GM21447 (cell line): Measurements from ENCODE around the gene CCNI2.
"Not testable (repeated sequence)": the region's sequence is repeated elsewhere in the genome, so short reads cannot be mapped to it uniquely, and the experiment has no call there.

Experiments used
- ATAC-seq: cut with Tn5 transposase; IDR thresholded peaks from one replicate; pipeline ENCODE4 v1.9.1; 2021; ENCODE audit not compliant: unreplicated experiment

Gene CCNI2

DNA sequence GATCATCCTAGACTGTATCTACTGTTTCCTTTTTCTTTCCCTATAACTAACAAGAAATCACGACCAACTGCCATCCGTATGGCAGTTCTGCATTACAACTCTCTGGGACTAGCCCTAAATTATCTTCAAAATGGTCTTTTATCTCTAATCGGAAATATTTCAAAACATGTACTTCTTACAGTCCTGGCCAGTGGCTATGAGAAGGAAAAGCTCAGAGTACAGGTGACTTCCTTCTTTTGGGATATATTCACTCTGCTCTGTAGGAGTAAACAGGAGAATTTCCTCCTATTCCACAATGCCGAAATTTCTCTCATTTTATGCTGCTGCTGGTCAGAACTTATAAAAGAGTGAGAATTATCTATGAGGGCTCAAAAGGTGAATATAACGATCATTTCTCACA lies 31.6 kb downstream of the CCNI2 start:
- ATAC-seq, result no peak

DNA sequence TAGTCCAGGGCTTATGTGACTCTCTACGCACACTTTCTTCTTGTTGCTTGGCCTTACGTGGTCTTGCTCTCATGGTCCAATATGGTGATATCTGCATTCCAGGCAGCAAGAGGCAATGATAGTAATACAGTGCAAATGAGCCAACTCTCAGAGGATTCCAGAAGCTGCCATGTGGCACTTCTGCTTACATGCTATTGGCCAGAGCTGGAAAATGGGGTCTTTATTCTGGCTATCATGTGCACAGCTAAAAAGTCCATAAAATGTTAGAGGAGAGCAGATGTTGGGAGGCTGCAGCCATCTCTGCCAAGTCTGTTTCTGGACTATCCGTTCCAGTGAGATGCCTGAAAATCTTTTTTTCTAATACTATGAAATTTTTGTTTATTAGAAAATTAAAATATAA lies 32.7 kb downstream of the CCNI2 start:
- ATAC-seq, result no peak

DNA sequence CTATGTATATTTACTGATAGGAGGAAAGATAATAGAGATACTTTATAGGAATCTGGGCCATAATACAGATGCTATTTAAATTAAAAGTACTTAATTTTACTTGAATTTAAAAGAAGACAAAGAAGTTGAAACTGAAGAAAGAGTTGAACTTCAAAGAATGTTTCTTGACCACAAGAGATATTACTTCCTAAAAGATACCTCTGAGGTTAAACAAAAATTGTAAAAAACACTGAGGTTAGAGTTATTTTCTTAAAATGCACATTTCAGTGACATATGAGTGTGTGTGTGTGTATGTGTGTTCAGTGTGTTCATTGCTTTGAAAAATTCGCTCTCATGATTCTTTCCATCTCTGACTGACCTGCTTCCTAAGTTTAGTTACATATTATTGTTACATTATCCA lies 33.4 kb downstream of the CCNI2 start:
- no peak for ATAC-seq

DNA sequence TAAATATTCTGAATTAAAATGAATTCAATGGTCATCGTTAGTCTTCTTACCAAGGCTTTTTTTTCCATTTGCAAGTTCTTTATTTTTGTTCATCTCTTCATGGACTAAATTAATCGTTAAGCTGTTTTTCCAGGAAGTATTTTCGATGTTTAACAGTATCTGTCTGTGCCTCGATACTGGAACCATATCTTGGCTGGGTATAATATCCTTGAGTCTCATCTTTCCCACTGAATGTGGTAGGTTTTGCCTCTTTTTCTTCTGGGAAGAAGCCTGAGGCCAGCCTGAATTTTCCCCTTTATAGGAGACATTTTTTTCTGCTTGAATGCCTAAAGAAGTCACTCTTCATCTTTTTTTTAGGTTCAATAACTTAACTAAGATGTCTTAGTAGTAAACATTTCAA lies 33.8 kb downstream of the CCNI2 start:
- no peak for ATAC-seq

DNA sequence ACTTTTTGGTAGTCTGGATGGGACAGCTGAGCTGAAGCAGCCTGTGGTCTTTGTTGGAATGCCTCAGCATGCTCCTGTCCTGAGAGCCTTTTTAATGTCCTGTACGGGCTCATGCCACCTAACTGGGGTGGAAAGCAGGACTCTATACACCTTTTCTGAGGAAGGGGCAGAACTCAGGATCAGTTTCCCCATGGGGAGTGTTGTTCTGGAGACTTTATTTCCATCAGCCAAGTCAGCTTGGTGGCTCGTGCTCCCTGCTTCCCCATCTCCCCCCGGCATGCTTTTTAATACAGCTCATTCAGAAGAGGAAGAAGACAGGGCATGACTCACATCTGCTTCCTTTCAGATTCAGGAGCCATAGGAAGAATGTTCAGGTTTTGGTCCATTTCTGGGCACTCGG lies 34.9 kb downstream of the CCNI2 start:
- ATAC-seq, result no peak

DNA sequence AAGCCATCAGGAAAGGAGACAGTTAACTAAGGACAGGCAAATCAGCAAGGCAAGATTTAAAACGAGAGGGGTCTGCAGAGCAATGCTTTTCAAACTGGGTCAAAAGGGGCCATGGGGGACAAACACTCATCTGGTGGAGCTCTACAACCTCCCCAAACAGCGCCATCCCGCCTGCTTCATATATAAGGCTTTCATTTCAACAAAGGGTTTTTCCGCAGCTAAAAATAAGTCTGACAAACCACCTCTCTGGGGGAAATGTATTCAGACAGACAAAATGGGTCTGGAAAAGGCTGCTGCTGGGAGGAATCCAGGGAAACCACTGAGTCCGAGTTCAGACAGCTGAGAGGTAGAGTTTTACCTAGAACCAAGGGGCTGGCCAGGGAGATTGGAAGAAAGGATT lies 38.1 kb downstream of the CCNI2 start:
- no peak for ATAC-seq

DNA sequence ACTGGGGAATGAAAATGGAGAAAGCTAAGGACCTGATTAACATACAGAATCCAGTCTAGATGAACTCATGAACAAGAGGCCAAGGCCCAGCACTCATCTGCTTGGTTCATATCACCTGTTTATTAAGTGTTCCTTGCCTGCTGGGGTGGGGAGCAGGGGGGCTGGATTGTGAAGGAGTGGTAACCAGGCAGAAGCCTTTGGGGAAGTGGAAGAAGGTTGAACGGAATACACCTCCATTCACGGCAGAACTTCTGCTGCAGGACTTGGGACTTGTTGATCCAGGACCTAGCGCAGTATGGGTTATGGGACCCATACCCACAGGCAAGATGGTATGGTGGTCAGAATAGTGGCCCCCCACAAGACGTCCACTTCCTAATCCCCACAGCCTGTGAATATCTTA lies 38.6 kb downstream of the CCNI2 start:
- ATAC-seq, result no peak

DNA sequence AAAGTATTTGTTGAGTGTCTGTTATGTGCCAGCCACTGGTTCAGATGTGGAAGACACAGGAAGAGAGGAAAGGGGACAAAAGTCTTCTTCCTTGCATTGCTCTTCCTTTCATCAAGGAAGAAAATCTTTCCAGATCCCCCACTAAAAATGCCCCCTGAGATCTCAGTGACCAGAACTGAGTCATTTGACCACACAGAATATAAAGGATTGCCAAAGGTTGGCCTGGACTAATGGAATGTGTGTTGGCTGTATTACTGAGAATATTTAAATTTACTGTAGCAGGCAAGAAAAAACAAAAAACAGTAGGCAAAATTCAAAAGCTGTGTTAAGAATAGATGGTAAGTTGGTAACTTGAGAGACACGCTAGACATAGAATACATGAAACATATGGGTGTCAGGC lies 39.9 kb downstream of the CCNI2 start:
- no peak for ATAC-seq

DNA sequence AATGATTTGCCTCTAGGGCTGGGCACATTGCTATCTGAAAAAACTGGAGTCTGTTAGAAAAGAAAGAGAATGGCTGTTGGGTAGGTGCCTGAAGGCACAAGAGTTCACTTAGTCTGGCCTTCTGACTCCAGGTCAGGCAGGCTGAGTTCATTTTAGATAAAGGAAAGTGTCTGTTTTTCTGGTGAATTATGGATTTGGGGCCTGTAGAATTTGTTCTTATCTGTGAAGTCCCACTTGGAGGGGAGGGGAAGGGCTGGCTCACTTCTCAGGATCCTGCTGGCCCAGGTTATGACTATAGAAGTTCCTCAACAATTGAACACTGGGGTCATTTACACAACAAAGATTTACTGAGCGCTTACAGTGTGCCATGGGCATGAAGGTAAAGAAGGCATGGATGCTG lies 41.3 kb downstream of the CCNI2 start:
- ATAC-seq, result no peak

DNA sequence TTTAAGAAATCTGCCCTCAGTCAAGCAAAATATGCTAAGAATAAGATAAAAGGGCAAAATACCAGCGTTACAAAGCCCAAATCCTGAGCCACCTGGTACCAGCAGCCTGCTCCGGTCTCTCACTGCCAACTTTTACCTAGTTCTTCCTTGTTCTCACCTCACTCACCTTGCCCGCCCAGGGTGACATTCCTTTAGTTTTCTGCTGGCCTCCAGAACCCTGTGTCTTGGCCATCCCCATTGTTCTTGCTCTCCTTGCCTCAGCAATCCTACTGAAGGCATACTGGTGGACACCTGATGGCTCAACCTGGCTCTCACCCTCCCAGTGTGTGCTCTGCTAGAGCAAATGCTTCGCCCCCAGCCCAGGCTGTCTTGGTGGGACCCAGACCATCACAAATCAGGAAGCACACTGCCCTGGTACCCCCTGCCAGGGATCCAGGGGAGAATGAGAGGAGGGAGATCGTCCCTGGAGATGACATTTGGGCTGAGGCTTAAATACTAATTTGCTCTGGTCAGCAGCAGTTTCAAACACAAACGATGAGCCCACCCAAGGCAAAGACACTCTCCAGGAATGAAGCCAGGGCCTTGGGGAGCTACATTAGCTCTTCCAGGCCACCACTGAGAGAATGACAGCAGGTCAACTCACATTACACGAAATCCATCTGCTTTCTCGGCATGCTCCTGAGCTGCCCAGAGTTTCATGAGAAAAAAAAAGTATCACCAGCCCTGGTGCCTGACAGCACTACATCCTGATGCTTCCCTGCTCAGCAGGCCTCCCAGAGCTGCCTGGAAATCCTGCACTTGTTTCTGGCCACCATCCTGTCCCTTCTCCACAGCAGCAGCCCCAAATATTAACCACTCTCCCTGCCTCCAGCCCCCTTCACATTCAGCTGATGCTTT lies 42.0 kb downstream of the CCNI2 start:
- no peak for ATAC-seq

DNA sequence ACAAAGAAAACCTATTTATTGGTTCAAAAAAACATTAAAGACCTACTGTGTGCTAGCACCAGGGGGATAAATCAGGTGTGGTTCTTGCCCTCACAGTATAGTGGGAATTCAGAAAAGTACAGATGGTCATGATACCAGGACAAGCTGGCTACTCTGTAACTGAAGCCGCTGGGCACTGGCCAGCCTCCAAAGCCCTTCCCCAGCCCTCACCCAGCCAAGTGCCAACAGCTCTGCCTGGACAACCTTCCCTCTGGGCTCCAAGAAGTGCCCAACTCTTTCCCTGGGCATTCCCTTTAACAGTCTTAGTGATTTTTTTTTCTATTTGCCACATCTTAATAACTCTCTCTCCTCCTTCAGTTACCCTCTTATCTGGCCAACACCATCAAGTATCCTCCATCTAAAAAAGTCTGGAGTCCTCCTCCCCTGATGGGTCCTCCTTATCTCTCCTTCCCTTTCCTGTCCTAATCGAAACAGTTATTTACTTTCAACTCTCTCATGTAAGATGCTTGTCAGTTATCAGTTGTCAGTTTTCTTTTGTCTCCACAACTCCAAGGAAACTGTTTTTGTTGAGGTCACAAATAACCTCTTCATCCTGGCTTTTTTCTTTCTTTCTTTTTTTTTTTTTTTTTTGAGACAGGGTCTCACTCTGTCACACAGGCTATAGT lies 43.1 kb downstream of the CCNI2 start:
- ATAC-seq, result no peak

DNA sequence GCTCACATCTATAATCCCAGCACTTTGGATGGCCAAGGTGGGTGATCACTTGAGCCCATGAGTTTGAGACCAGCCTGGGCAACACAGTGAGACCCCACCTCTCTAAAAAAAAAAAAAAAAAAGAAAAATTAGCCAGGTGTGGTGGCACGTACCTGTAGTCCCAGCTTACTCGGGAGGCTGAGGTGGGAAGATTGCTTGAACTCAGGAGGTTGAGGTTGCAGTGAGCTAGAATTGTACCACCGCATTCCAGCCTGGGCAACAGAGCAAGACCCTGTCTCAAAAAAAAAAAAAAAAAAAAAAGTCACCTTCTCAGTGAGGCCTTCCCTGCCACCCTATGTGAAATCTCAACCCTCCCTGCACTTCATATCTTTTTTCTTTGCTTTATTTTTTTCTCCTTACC lies 43.8 kb downstream of the CCNI2 start:
- ATAC-seq, result no peak

DNA sequence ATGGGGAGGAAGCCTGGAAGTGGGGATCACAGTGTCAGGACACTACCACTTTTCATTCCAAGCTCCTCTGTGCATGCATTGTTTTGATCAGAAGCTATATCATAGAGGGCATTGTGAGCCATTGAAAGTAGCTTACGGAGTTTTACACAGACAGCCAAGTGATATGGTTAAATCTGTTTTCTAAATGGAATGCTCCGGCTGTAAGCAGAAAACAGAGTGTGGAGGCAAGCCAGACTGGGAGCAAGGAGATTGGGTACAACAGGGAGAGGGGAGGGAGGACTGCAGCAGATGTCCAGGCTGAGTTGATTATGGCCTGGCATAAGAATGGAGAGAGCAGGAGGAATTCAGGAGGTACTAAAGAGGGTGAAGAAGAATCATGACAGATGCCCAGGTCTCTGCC lies 50.4 kb downstream of the CCNI2 start:
- ATAC-seq, result no peak

DNA sequence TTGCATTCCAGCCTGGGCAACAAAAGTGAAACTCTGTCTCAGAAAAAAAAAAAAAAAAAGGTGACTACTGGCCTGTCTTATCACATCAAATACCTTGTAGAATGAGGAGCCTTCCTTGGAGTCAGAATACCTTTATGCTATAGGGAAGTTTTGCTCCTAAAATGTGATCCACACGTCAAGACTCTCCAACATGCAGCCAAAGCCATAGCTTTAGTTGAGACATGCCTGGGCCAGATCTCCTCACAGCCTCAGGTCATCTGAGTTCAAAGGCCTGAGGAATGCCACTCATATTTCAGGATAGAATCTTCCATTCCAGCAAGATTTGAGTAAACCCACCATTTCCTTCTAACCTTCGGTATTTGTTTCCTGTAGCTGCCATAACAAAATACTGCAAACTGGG lies 52.2 kb downstream of the CCNI2 start:
- ATAC-seq, result no peak

DNA sequence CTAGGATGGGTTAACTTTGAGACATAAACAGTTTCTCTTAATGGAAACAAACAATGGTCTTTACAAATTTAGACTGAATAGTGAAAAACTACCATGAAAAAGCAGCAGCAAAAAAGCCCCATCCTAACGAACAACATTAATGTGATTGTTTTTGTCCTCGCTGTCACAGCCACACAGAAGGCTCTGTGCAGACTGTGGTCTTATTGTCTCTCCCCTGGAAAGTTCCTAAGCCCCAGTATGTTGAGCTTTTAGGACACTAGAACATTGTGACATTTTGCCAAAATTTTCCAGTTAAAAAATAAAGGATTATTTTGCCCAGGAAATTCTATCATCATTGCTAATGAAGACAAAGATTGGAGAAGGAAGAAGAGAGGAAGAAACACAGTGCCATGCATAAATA lies 53.3 kb downstream of the CCNI2 start:
- ATAC-seq, result no peak

DNA sequence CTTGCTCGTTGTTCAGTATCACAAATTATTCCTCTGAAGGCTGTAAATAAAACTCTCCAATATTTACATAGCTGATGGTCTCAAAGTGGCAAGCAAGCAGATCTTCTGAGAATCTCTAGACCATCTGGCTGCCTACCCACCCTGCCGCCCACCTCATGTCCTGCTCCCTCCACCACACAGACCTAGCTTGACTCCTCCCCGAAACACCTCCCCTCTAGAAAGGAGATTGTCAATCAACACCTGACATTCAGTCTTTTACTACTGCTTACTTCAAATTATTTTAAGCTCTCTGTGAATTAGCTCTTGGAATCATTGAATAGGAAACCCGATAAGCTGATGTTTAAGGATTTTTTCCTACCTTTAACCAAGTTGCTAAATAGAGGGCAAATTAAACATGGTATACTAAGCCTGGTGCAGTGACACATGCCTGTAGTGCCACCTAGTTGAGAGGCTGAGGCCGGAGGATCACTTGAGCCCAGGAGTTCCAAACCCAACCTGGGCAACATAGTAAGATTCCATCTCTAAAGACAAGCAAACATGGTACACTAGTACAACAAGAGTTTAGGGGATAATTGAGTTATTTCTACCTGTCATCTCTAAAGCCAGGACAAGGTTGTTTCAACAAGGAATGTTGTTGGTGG lies 54.9 kb downstream of the CCNI2 start:
- ATAC-seq, result no peak

DNA sequence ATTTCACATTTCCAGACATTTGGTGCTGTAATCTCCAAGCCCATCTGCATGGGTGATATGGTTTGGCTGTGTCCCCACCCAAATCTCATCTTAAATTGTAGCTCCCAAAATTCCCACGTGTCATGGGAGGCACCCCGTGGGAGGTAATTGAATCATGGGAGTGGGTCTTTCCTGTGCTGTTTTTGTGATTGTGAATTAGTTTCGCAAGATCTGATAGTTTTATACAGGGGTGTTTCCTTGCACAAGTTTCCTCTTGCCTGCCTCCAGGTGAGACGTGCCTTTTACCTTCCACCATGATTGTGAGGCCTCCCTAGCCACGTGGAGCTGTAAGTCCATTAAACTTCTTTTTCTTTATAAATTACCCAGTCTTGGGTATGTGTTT lies 55.5 kb downstream of the CCNI2 start:
- not testable (repeated sequence) for ATAC-seq
